Activated CD4-positive, CD25-positive, alpha-beta regulatory T cell treated with anti-CD3 and anti-CD28 coated beads, Interleukin-2, amount 50 U/mL, for 24 hours (primary cell): ENCODE results near the gene CCDC191.
A peak's percentile ranks its signal among the peaks of the same experiment; 100 is the strongest.

ENCODE experiments used
- ATAC-seq, 2 donors: fragments of 150-1000 bp; cut with Tn5 transposase; one replicate each; pipeline ENCODE4 v1.10.0; 2021; ENCODE audit warnings: mild to moderate bottlenecking in 1 of 2, moderate library complexity in 1 of 2

CCDC191 gene

GRCh38 chr3:114056130-114057010 is at the start of gene CCDC191, which contains the start of gene QTRT2:
CCDC191 (minus strand) TSS chr3:114056526; CDS start chr3:114056466, 60 bp downstream.
QTRT2 (plus strand) TSS chr3:114056737; CDS start chr3:114065258, 8,521 bp downstream.
- peak; percentile 99 for ATAC-seq

- ATAC-seq = no peak
These were observed 48.1 kb upstream of the CCDC191 start for GRCh38 chr3:114104414-114104813.

GRCh38 chr3:114103858-114104257 is 47.5 kb upstream of the CCDC191 start:
- no peak for ATAC-seq

- no peak for ATAC-seq
These were observed 46.9 kb upstream of the CCDC191 start for GRCh38 chr3:114103181-114103580.

GRCh38 chr3:114101101-114101500 is 44.8 kb upstream of the CCDC191 start:
- no peak for ATAC-seq

- no peak for ATAC-seq
These were observed 39.5 kb upstream of the CCDC191 start for GRCh38 chr3:114095796-114096195.

GRCh38 chr3:114093596-114093995 is 37.3 kb upstream of the CCDC191 start:
- ATAC-seq = no peak

- no peak for ATAC-seq
These were observed 36.7 kb upstream of the CCDC191 start for GRCh38 chr3:114093016-114093380.

GRCh38 chr3:114092151-114093015 is 36.1 kb upstream of the CCDC191 start:
- ATAC-seq = no peak

- ATAC-seq = no peak
These were observed 33.3 kb upstream of the CCDC191 start for GRCh38 chr3:114089675-114090074.

- no peak for ATAC-seq
These were observed 30.0 kb upstream of the CCDC191 start for GRCh38 chr3:114086356-114086755.

GRCh38 chr3:114083112-114083511 is 26.8 kb upstream of the CCDC191 start:
- ATAC-seq = no peak

- ATAC-seq = no peak
These were observed 24.7 kb upstream of the CCDC191 start for GRCh38 chr3:114081037-114081436.

- no peak for ATAC-seq
These were observed 23.9 kb upstream of the CCDC191 start for GRCh38 chr3:114080201-114080600.

GRCh38 chr3:114079761-114080160 is 23.4 kb upstream of the CCDC191 start:
- ATAC-seq = no peak

- no peak for ATAC-seq
These were observed 21.8 kb upstream of the CCDC191 start for GRCh38 chr3:114078126-114078525.

- ATAC-seq = no peak
These were observed 20.4 kb upstream of the CCDC191 start for GRCh38 chr3:114076711-114077110.

- no peak for ATAC-seq
These were observed 15.5 kb upstream of the CCDC191 start for GRCh38 chr3:114071786-114072185.

GRCh38 chr3:114068336-114068735 is 12.0 kb upstream of the CCDC191 start:
- no peak for ATAC-seq

GRCh38 chr3:114067804-114068203 is 11.5 kb upstream of the CCDC191 start:
- no peak for ATAC-seq

- no peak for ATAC-seq
These were observed 4.8 kb upstream of the CCDC191 start for GRCh38 chr3:114060906-114061655.

GRCh38 chr3:114058646-114059045 is 2.3 kb upstream of the CCDC191 start:
- no peak for ATAC-seq

- ATAC-seq = peak in 1 of 2 donors; percentile 2
These were observed 653 bp upstream of the CCDC191 start for GRCh38 chr3:114057011-114057347.
